Activated naive CD4-positive, alpha-beta T cell treated with anti-CD3 and anti-CD28 coated beads for 36 hours (primary cell): ENCODE measurements around the gene CENPW. TPM values are rescaled to one million over a fixed set of nuclear protein-coding genes. Genes with fewer than 3 reads are reported as not detected.

Source experiments
- CTCF ChIA-PET: fragments of 350-600 bp; sonication (Branson Sonifier 250); formaldehyde crosslinking; loops from one replicate; lab custom pipeline; 2021; ENCODE audit warnings: antibody characterized with exemption; lab: Charles Lee
- DNase-seq: peaks from one replicate; pipeline ENCODE4 v3.0.0-alpha.2; 2020
- H3K27ac Mint-ChIP-seq: one replicate; pipeline ENCODE4 v1.8.0; 2021; ENCODE audit warnings: mild to moderate bottlenecking, mixed read lengths
- H3K27me3 Mint-ChIP-seq: one replicate; pipeline ENCODE4 v1.8.0; 2021; ENCODE audit warnings: low read depth, mixed read lengths
- H3K36me3 Mint-ChIP-seq: one replicate; pipeline ENCODE4 v1.8.0; 2021; ENCODE audit warnings: low read depth, mixed read lengths
- H3K4me1 Mint-ChIP-seq: one replicate; pipeline ENCODE4 v1.8.0; 2021; ENCODE audit warnings: low read depth, mixed read lengths
- H3K4me3 Mint-ChIP-seq: one replicate; pipeline ENCODE4 v1.8.0; 2021; ENCODE audit warnings: mild to moderate bottlenecking, moderate library complexity, mixed read lengths
- H3K9me3 Mint-ChIP-seq: one replicate; pipeline ENCODE4 v1.8.0; 2021; ENCODE audit warnings: mixed read lengths
- intact Hi-C: fragments of 100-400 bp; cut with micrococcal nuclease; formaldehyde crosslinking; loops from one replicate; pipeline ENCODE4 v1.15.1; 2023
- total RNA-seq, 2 experiments: library from RNA; stranded (reverse); gene quantifications; one replicate each; pipeline ENCODE4 v1.2.3, GENCODE V29; 2021

CENPW gene
- total RNA-seq, 2 experiments from 2014 or later, result 77.8 to 85.8 TPM

DNA sequence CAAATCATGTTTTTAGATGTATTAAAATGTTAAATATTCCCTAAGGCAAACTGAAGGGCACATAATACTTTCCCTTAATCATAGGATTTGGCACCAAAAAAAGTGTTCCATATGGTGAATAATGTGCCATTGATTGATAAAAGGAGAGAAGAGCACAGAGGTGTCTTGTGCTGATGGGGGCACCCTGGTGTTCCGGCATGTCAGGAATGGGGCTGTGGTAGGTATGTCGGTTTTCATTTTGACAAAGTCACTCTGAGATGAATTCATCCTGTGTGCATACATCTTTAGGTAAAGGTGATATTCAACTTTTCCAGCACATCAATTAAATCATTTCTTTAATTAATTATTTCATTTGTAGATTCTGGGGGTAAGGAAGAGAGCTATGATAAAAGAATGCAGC lies 36.8 kb downstream of the CENPW start:
- intact Hi-C loops, result no loop called here
- H3K9me3 Mint-ChIP-seq, result peaks cover 12% of the 10 kb centered on the region
- H3K4me1 Mint-ChIP-seq, result no peaks in the 10 kb centered on the region
- no peaks in the 10 kb centered on the region for H3K27me3 Mint-ChIP-seq
- no peak overlapping the region for H3K27ac Mint-ChIP-seq
- H3K4me3 Mint-ChIP-seq, result no peak overlapping the region
- CTCF ChIA-PET, result no interaction called here
- no peaks in the 10 kb centered on the region for H3K36me3 Mint-ChIP-seq
- DNase-seq, result no peak

- Mint-ChIP-seq H3K4me3 (no peak overlapping the region), H3K36me3 (no peaks in the 10 kb centered on the region), H3K27me3 (no peaks in the 10 kb centered on the region), H3K9me3 (peaks cover 14% of the 10 kb centered on the region), H3K27ac (no peak overlapping the region), H3K4me1 (no peaks in the 10 kb centered on the region)
- intact Hi-C loops, result no loop called here
- CTCF ChIA-PET, result no interaction called here
- DNase-seq, result no peak
Observed at GRCh38 chr6:126377594-126378153, 37.8 kb downstream of the CENPW start.

DNA sequence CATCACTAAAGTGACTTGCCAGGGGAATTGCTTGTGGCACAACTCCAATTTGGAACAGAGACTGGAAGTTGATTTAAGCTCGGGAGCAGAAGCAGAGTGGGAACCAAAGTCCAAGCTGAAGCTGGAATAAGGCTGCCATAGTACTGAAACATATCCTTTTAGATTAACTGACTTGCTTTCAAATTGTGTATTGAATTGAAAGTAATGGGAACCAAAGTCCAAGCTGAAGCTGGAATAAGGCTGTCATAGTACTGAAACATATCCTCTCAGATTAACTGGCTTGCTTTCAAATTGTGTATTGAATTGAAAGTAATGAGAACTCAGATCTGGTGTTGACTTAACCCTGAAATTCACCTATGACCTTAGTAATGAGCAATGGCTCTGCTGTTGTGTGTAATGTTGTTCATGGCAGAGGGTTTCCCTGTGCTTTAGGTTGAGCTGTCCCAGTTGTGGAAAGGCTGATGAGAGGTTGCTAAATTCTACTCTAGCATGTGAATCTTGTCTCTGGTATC lies 40.2 kb downstream of the CENPW start:
- Mint-ChIP-seq H3K36me3 (no peaks in the 10 kb centered on the region), H3K27me3 (no peaks in the 10 kb centered on the region), H3K27ac (no peak overlapping the region), H3K4me3 (no peak overlapping the region), H3K4me1 (no peaks in the 10 kb centered on the region), H3K9me3 (peaks cover 31% of the 10 kb centered on the region)
- CTCF ChIA-PET, result interaction anchor here (0.7 kb wide), 1 partner anchor 58 kb away, joined by 3 read pairs; no protein-coding TSS in a partner anchor
- DNase-seq, result no peak
- intact Hi-C loops, result no loop called here

DNA sequence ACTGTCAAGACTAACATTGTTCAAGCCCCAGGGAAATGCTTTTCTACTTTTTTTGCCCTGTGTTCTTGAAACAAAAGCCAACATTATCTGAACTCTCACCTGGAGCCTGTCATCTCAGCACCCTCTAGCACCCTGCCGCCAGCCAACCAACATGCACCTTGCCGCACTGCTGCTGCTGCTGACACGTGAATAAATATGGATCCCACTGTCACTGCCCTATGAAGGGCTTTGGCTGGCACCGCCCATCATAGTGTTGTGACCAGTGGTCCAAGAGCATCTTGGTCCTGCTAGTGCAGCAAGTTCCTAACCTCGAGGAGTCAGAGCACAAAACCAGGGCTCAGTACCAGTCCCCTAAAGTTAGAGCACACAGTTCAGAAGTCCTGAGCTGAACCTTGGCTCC lies 41.6 kb downstream of the CENPW start:
- Mint-ChIP-seq H3K9me3 (peaks cover 31% of the 10 kb centered on the region), H3K4me3 (no peak overlapping the region), H3K27ac (no peak overlapping the region), H3K36me3 (no peaks in the 10 kb centered on the region), H3K27me3 (no peaks in the 10 kb centered on the region), H3K4me1 (no peaks in the 10 kb centered on the region)
- CTCF ChIA-PET, result no interaction called here
- intact Hi-C loops, result no loop called here
- DNase-seq, result no peak

- H3K4me1 Mint-ChIP-seq, result no peaks in the 10 kb centered on the region
- CTCF ChIA-PET, result interaction anchor here (0.8 kb wide), 1 partner anchor 21 kb away, joined by 3 read pairs; no protein-coding TSS in a partner anchor
- H3K9me3 Mint-ChIP-seq, result peaks cover 31% of the 10 kb centered on the region
- H3K27me3 Mint-ChIP-seq, result no peaks in the 10 kb centered on the region
- no peak overlapping the region for H3K27ac Mint-ChIP-seq
- H3K36me3 Mint-ChIP-seq, result no peaks in the 10 kb centered on the region
- intact Hi-C loops, result no loop called here
- DNase-seq, result no peak
- H3K4me3 Mint-ChIP-seq, result no peak overlapping the region
Observed at GRCh38 chr6:126383203-126383602, 43.3 kb downstream of the CENPW start.

- Mint-ChIP-seq H3K27ac (no peak overlapping the region), H3K36me3 (no peaks in the 10 kb centered on the region), H3K9me3 (peaks cover 31% of the 10 kb centered on the region), H3K4me3 (no peak overlapping the region), H3K27me3 (peaks cover under 1% of the 10 kb centered on the region), H3K4me1 (no peaks in the 10 kb centered on the region)
- intact Hi-C loops, result no loop called here
- CTCF ChIA-PET, result no interaction called here
- no peak for DNase-seq
Observed at GRCh38 chr6:126385536-126385935, 45.6 kb downstream of the CENPW start.

GRCh38 chr6:126388104-126388598 lies 48.2 kb downstream of the CENPW start:
- no peak for DNase-seq
- Mint-ChIP-seq H3K27me3 (peaks cover 2% of the 10 kb centered on the region), H3K4me1 (no peaks in the 10 kb centered on the region), H3K27ac (no peak overlapping the region), H3K36me3 (no peaks in the 10 kb centered on the region), H3K9me3 (peaks cover 16% of the 10 kb centered on the region), H3K4me3 (no peak overlapping the region)
- intact Hi-C loops, result no loop called here
- CTCF ChIA-PET, result no interaction called here

DNA sequence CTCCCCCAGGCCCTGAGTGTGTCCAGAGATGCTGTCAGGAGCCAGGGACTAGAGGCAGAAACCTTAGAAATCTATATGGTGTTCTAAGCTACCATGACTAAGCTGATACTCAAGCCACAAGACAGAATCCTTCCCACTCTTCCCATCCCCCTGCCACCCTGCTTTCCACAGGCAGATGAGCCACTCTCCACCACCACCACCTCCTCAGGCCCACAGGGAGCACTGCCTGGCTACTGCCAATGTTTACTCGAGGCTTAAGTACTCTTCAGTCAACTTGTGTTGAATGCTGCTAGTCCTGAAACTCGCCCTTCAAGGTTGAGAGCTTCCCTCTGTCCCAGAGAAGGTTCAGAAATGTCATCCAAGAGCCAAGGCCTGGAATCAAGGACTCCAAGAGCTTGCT lies 56.2 kb downstream of the CENPW start:
- DNase-seq, result no peak
- intact Hi-C loops, result no loop called here
- Mint-ChIP-seq H3K4me1 (no peaks in the 10 kb centered on the region), H3K27ac (no peak overlapping the region), H3K27me3 (no peaks in the 10 kb centered on the region), H3K4me3 (no peak overlapping the region), H3K36me3 (no peaks in the 10 kb centered on the region), H3K9me3 (no peaks in the 10 kb centered on the region)
- CTCF ChIA-PET, result no interaction called here
